ENCODE measurements around the gene PKHD1.

- TF ChIP-seq CTCF (conservative IDR thresholded peaks at IDR 0.05; ENCODE audit: low read depth, low read length) (no peak), EZH2 (IDR thresholded peaks at IDR 0.05; ENCODE audit: borderline replicate concordance, low read depth, low read length, poor library complexity, severe bottlenecking) (no peak)
Measured at GRCh38 chr6:52106994-52107393, 19.6 kb upstream of the PKHD1 start.
